Endodermal cell (in vitro differentiated cells): ENCODE results near the gene ARPIN. TPM values are rescaled to one million over a fixed set of nuclear protein-coding genes. Genes with fewer than 3 reads are reported as not detected.
"Not testable (repeated sequence)": the region's sequence is repeated elsewhere in the genome, so short reads cannot be mapped to it uniquely, and the experiment has no call there.

ENCODE experiments used
- DNase-seq: peaks from one replicate; pipeline ENCODE4 v3.0.0-alpha.2; 2017
- H3K27ac ChIP-seq: 2 replicates; pipeline ENCODE4 v1.5.1; 2013; ENCODE audit warnings: mild to moderate bottlenecking, low read depth, low read length, moderate library complexity
- H3K27me3 ChIP-seq: 2 replicates; pipeline ENCODE4 v1.6.1; 2013; ENCODE audit warnings: mild to moderate bottlenecking, low read length, moderate library complexity; ENCODE audit not compliant: insufficient read depth, control insufficient read depth, poor library complexity, severe bottlenecking
- H3K36me3 ChIP-seq: 2 replicates; pipeline ENCODE4 v1.7.0; 2013; ENCODE audit warnings: mild to moderate bottlenecking, low read length, moderate library complexity; ENCODE audit not compliant: control insufficient read depth, insufficient read depth
- H3K4me1 ChIP-seq: one replicate; pipeline ENCODE4 v1.7.0; 2013; ENCODE audit warnings: low read length; ENCODE audit not compliant: control insufficient read depth, insufficient read depth
- H3K4me3 ChIP-seq: 2 replicates; pipeline ENCODE4 v1.5.1; 2013; ENCODE audit warnings: mild to moderate bottlenecking, low read length, moderate library complexity
- H3K9ac ChIP-seq: 2 replicates; pipeline ENCODE4 v1.6.1; 2013; ENCODE audit warnings: mild to moderate bottlenecking, low read length, moderate library complexity; ENCODE audit not compliant: poor library complexity, severe bottlenecking; ENCODE audit errors: extremely low read depth
- H3K9me3 ChIP-seq: 2 replicates; pipeline ENCODE4 v1.6.1; 2013; ENCODE audit warnings: mild to moderate bottlenecking, low read length, moderate library complexity; ENCODE audit not compliant: control insufficient read depth
- H3K27ac Mint-ChIP-seq: 2 replicates; pipeline ENCODE4 v1.8.0; 2020; ENCODE audit warnings: mixed read lengths
- H3K27me3 Mint-ChIP-seq: 2 replicates; pipeline ENCODE4 v1.8.0; 2021; ENCODE audit warnings: mild to moderate bottlenecking, mixed read lengths; ENCODE audit not compliant: insufficient read depth
- H3K36me3 Mint-ChIP-seq: 2 replicates; pipeline ENCODE4 v1.8.0; 2020; ENCODE audit warnings: low read depth, mixed read lengths
- H3K4me1 Mint-ChIP-seq: 2 replicates; pipeline ENCODE4 v1.8.0; 2020; ENCODE audit warnings: mixed read lengths
- H3K4me3 Mint-ChIP-seq: 2 replicates; pipeline ENCODE4 v1.8.0; 2020; ENCODE audit warnings: mild to moderate bottlenecking, moderate library complexity, mixed read lengths
- H3K9me3 Mint-ChIP-seq: 2 replicates; pipeline ENCODE4 v1.8.0; 2020; ENCODE audit warnings: mild to moderate bottlenecking, mixed read lengths
- WGBS, 2 experiments: methylation state at CpG; one replicate each; pipeline versions ENCODE4 v1.1.5 to v1.1.7; 2013; ENCODE audit warnings: missing lambda C conversion rate in 2 of 2, mixed read lengths in 1 of 2; ENCODE audit not compliant: insufficient coverage in 1 of 2, insufficient read length in 1 of 2; 5-methylcytosine and 5-hydroxymethylcytosine counted together
- long read RNA-seq, 4 experiments: library from polyadenylated mRNA in 2 of 4; library from RNA in 1 of 4; library from capped mRNA in 1 of 4; stranded (forward) in 3 of 4; unstranded in 1 of 4; transcript quantifications; one replicate each; pipeline ENCODE4 v2.0.0, GENCODE V29; 2020 to 2021; ENCODE audit warnings: inconsistent platforms in 1 of 4
- polyA plus RNA-seq, 2 experiments: library from polyadenylated mRNA; stranded (reverse); fragments of 50-300 nt; gene quantifications; one replicate each; pipeline ENCODE4 v1.2.3, GENCODE V29; 2013
- total RNA-seq, 2 donors: library from RNA; stranded (reverse); fragmentation: NEBNext Ultra II Directional in 1 of 2; extraction: Animal tissue kit (Norgen Biotek cat#: 25700) in 1 of 2; gene quantifications; 2 replicates in 1 of 2; 3 replicates in 1 of 2; pipeline ENCODE4 v1.2.1, GENCODE V29; 2021
- TF ChIP-seq, protein P1 (sequence below): fragments of 200-600 bp; sonication (generic); conservative IDR thresholded peaks from 2 replicates; pipeline ENCODE4 v1.5.0; 2021; ENCODE audit warnings: antibody characterized with exemption, mild to moderate bottlenecking

Gene ARPIN
- 10 to 100 TPM in 1 of 2 donors, 1 to 10 TPM in 1; 6.9 to 11.2 TPM for total RNA-seq
- polyA plus RNA-seq (2013, experiment 1 of 2): 10.3 TPM
- polyA plus RNA-seq (2013, experiment 2 of 2): 10.0 TPM
- long read RNA-seq, experiment 1, partial matches to known transcripts: 0 of 3 reads
- long read RNA-seq, experiment 1, other reads (novel, unspliced or antisense): 3 of 3 reads
- long read RNA-seq, experiment 2, full-length matches to known transcripts: 5 of 8 reads
- long read RNA-seq, experiment 2, partial matches to known transcripts: 0 of 8 reads
- long read RNA-seq, experiment 2, other reads (novel, unspliced or antisense): 3 of 8 reads
- long read RNA-seq, experiment 3, full-length matches to known transcripts: 2 of 3 reads
- long read RNA-seq, experiment 3, partial matches to known transcripts: 0 of 3 reads
- long read RNA-seq, experiment 3, other reads (novel, unspliced or antisense): 1 of 3 reads
- long read RNA-seq, experiment 4, full-length matches to known transcripts: 1 of 2 reads
- long read RNA-seq, experiment 4, partial matches to known transcripts: 1 of 2 reads
- long read RNA-seq, experiment 4, other reads (novel, unspliced or antisense): 0 of 2 reads

DNA sequence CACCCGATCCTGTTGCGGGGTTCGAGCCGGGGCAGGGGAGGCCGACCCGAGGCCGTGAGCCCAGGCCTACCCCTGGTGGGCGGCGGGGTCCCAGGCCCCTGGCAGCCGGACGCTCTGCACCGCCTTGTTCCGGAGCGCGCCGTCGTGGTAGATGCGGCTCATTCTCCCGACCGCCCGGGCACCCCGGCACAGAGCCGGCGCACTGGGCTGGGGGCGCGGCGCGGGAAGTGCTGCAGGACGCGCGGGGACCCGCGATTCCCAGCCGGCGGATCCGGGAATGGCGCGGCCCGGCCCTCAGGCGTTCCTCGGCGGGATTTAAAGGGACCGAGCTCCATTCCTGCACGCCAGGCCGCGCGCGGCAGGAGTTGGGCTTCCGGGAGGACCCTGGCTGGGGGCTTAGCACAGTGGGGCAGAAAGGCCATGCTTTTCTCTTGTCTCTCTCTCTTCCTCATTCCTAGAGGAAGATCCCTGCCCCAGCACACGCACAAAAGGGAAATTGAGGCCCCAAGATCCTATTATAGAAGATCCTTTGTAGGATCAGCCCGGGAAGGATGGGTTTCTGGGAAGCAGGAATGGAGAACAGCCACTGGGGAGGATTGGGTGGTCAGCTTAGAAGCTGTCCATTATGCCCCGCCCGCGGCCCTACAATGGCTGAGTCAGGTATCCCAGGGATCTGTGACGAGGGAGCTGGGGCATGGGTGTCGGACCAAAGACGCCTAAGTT lies at the start of gene ARPIN:
TSS of gene ARPIN (minus strand) at position 279 of the 723 bp plus-strand sequence. CDS start at position 162, 117 bp downstream.
- Histone ChIP-seq H3K27ac (no peak within 1 kb of the TSS), H3K4me1 (no peaks in the 10 kb centered on the region), H3K9me3 (no peaks in the 10 kb centered on the region), H3K9ac (peak within 1 kb of the TSS; percentile 25), H3K4me3 (peak within 1 kb of the TSS; percentile 76), H3K36me3 (no peaks in the 10 kb centered on the region), H3K27me3 (no peaks in the 10 kb centered on the region)
- H3K4me1 Mint-ChIP-seq: peaks cover 9% of the 10 kb centered on the region
- WGBS, 2 experiments: 10 to 23% methylated on average over 14 to 57 of the region's 57 CpGs
- H3K4me3 Mint-ChIP-seq: peak within 1 kb of the TSS; percentile 69
- H3K36me3 Mint-ChIP-seq: no peaks in the 10 kb centered on the region
- peaks cover 41% of the 10 kb centered on the region for H3K27me3 Mint-ChIP-seq
- H3K9me3 Mint-ChIP-seq: no peaks in the 10 kb centered on the region
- H3K27ac Mint-ChIP-seq: peak within 1 kb of the TSS; percentile 81
- TF ChIP-seq, protein P1, sequence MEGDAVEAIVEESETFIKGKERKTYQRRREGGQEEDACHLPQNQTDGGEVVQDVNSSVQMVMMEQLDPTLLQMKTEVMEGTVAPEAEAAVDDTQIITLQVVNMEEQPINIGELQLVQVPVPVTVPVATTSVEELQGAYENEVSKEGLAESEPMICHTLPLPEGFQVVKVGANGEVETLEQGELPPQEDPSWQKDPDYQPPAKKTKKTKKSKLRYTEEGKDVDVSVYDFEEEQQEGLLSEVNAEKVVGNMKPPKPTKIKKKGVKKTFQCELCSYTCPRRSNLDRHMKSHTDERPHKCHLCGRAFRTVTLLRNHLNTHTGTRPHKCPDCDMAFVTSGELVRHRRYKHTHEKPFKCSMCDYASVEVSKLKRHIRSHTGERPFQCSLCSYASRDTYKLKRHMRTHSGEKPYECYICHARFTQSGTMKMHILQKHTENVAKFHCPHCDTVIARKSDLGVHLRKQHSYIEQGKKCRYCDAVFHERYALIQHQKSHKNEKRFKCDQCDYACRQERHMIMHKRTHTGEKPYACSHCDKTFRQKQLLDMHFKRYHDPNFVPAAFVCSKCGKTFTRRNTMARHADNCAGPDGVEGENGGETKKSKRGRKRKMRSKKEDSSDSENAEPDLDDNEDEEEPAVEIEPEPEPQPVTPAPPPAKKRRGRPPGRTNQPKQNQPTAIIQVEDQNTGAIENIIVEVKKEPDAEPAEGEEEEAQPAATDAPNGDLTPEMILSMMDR: no peak
- DNase-seq: peak; percentile 87

DNA sequence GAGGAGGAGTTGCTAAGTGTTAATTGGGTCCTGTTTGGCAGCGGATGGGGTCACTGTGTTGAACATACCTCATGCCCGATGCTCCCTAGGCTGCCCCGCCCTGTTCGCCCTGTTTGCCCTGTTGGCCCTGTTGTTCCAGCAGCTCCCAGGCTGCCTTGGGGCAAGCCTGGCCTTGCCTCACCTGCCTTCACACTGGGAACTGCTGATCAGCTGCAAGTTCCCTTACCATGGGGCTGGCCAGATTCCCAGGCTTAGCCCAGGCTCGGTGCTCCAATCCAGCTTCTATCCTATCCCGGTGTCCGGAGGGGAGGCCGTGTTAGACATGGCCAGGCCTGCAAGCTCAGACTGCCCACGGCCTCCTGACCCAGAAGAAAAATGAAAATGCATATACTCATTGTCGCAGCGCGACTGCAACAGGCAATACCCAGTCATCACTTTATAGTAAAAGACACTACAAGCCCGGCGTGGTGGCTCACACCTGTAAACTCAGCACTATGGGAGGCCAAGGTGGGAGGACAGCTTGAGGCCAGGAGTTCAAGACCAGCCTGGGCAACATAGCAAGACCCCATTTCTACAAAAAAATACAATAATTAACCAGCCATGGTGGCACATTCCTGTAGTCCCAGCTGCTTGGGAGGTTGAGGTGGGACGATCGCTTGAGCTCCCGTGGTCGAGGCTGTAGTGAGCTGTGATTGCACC lies 45.5 kb upstream of the ARPIN start:
- H3K9ac ChIP-seq: no peak overlapping the region
- H3K36me3 ChIP-seq: no peaks in the 10 kb centered on the region
- Mint-ChIP-seq H3K27ac (peak overlapping the region; percentile 7), H3K4me1 (no peaks in the 10 kb centered on the region), H3K9me3 (peaks cover 8% of the 10 kb centered on the region), H3K27me3 (peaks cover 2% of the 10 kb centered on the region), H3K36me3 (no peaks in the 10 kb centered on the region), H3K4me3 (no peak overlapping the region)
- TF ChIP-seq, protein P1: no peak
- H3K27ac ChIP-seq: no peak overlapping the region
- no peaks in the 10 kb centered on the region for H3K4me1 ChIP-seq
- H3K9me3 ChIP-seq: no peaks in the 10 kb centered on the region
- H3K4me3 ChIP-seq: no peak overlapping the region
- H3K27me3 ChIP-seq: no peaks in the 10 kb centered on the region
- WGBS, 2 experiments: 89 to 93% methylated on average over 15 to 18 of the region's 18 CpGs
- DNase-seq: no peak

DNA sequence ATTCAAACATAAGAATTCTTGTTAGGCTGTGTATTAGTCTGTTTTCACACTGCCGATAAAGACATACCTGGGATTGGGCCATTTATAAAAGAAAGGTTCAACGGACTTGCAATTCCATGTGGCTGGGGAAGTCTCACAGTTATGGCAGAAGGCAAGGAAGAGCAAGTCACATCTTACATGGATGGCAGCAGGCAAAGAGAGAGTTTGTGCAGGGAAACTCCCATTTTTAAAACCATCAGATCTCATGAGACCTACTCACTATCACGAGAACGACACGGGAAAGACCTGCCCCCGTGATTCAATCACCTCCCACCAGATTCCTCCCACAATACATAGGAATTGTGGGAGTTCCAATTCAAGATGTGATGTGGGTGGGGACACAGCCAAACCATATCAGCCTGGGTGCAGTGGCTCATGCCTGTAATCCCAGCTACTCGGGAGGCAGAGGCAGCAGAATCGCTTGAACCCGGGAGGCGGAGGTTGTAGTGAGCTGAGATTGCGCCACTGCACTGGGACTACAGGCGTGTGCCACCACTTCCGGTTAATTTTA lies 42.8 kb upstream of the ARPIN start:
- not testable (repeated sequence) for H3K27me3 ChIP-seq, H3K36me3 Mint-ChIP-seq, H3K9ac ChIP-seq, H3K9me3 Mint-ChIP-seq, H3K27ac Mint-ChIP-seq, H3K27ac ChIP-seq, H3K4me3 Mint-ChIP-seq, DNase-seq, H3K4me1 ChIP-seq, H3K27me3 Mint-ChIP-seq, H3K4me3 ChIP-seq, H3K36me3 ChIP-seq, H3K4me1 Mint-ChIP-seq, H3K9me3 ChIP-seq
- whole genome bisulfite sequencing, 2 experiments: 88 to 94% methylated on average over 7 to 11 of the region's 13 CpGs
